Measurements from ENCODE around the gene AIP. TPM values are rescaled to one million over a fixed set of nuclear protein-coding genes. Genes with fewer than 3 reads are reported as not detected.

Gene AIP
- total RNA-seq, 4 donors from 2014 or later = 65.4 to 87.5 (median 78.1) TPM

- 80 to 86% methylated on average over 1 to 3 of the region's 4 CpGs for WGBS, 2 donors (ENCODE audit: low coverage in 1 of 2)
- ATAC-seq = no peak
- Histone ChIP-seq H3K27me3 (peaks cover 14% of the 10 kb centered on the region), H3K36me3 (no peaks in the 10 kb centered on the region), H3K27ac (no peak overlapping the region), H3K4me3 (no peak overlapping the region), H3K4me1 (no peaks in the 10 kb centered on the region), H3K9me3 (no peaks in the 10 kb centered on the region)
- TF ChIP-seq CTCF (IDR thresholded peaks at IDR 0.05) (no peak), POLR2AphosphoS5 (IDR thresholded peaks at IDR 0.05) (no peak), EP300 (IDR thresholded peaks at IDR 0.05) (no peak), POLR2A (IDR thresholded peaks at IDR 0.05) (no peak)
Observed at GRCh38 chr11:67528376-67528775, 45.5 kb downstream of the AIP start.

DNA sequence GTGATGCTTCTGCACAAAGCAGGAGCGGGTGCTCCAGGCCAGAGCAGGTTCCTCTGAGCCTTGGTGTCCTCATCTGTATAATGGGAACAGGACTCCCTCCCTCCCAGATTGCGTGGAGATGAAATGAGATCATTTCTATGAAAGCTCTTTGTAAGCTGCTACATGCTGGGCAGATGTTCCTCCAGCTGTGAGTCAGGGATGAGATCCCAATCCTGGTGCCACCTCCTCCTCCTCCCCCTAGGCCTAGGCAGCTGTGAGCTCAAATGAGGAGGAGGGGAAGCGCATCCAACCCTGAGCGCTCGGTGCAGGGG is 47.4 kb downstream of the AIP start:
- H3K36me3 ChIP-seq = no peaks in the 10 kb centered on the region
- TF ChIP-seq POLR2AphosphoS5 (IDR thresholded peaks at IDR 0.05) (no peak), EP300 (IDR thresholded peaks at IDR 0.05) (no peak), POLR2A (IDR thresholded peaks at IDR 0.05) (no peak), CTCF (IDR thresholded peaks at IDR 0.05) (no peak)
- no peak overlapping the region for H3K27ac ChIP-seq
- no peaks in the 10 kb centered on the region for H3K27me3 ChIP-seq
- H3K9me3 ChIP-seq = no peaks in the 10 kb centered on the region
- ATAC-seq = no peak
- H3K4me3 ChIP-seq = no peak overlapping the region
- no peaks in the 10 kb centered on the region for H3K4me1 ChIP-seq
- 50% methylated on average over 1 of the region's 5 CpGs; no CpG with 5 or more reads in 1 of the 2 donors for WGBS, 2 donors (ENCODE audit: low coverage in 1 of 2)

DNA sequence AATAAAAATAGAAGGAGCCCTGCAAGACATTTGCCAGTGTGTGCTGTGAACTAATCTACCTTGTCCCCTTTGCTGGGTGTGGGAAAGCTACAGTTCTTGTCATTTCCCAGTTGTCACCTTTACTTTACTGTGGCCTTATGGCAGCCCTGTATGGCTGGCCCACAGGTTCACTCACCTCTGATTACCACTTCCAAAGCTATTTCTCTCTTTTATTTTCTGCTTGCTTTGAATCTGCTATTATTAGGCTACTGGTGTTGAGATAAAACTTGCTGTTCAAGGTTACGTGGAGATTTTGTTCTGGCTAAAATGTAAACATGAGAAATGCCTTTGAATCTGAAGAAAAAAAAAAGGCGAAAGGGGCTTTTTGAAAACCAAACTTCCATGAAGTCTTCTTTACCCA is 50.1 kb downstream of the AIP start:
- Histone ChIP-seq H3K4me1 (no peaks in the 10 kb centered on the region), H3K4me3 (no peak overlapping the region), H3K36me3 (no peaks in the 10 kb centered on the region), H3K27ac (no peak overlapping the region), H3K27me3 (no peaks in the 10 kb centered on the region), H3K9me3 (no peaks in the 10 kb centered on the region)
- no peak for ATAC-seq
- WGBS, 2 donors (ENCODE audit: low coverage in 1 of 2) = 65 to 80% methylated on average over 2 of the region's 2 CpGs
- TF ChIP-seq CTCF (IDR thresholded peaks at IDR 0.05) (no peak), EP300 (IDR thresholded peaks at IDR 0.05) (no peak), POLR2AphosphoS5 (IDR thresholded peaks at IDR 0.05) (no peak), POLR2A (IDR thresholded peaks at IDR 0.05) (no peak)

GRCh38 chr11:67534070-67534679 is 51.3 kb downstream of the AIP start:
- Histone ChIP-seq H3K9me3 (no peaks in the 10 kb centered on the region), H3K4me3 (no peak overlapping the region), H3K4me1 (no peaks in the 10 kb centered on the region), H3K36me3 (no peaks in the 10 kb centered on the region), H3K27me3 (peaks cover 7% of the 10 kb centered on the region), H3K27ac (no peak overlapping the region)
- no peak for ATAC-seq
- no peak for TF ChIP-seq POLR2AphosphoS5 (IDR thresholded peaks at IDR 0.05)
- no peak for TF ChIP-seq POLR2A (IDR thresholded peaks at IDR 0.05)
- no peak for TF ChIP-seq CTCF (IDR thresholded peaks at IDR 0.05)
- no peak for TF ChIP-seq EP300 (IDR thresholded peaks at IDR 0.05)
- WGBS, 2 donors (ENCODE audit: low coverage in 1 of 2) = 22 to 36% methylated on average over 4 of the region's 4 CpGs

DNA sequence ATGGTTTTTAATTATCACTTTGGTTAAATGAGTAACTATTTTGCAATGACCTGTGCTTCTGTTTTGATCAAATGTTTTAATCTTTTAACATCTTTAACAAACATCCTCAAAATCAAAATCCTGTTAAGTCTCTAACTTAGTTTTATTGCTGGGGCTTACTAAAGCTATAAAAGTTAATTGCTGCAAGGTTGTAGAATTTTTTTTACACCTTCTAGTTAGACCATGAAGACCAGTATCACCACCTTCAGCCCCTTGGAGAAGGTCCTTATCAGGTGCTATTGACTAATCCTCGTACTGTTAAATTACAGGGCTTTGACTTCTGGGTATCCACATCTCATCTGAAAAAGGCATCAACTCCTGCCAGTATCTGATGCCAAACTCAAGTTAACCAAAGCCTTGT is 52.7 kb downstream of the AIP start:
- TF ChIP-seq POLR2A (IDR thresholded peaks at IDR 0.05) (no peak), EP300 (IDR thresholded peaks at IDR 0.05) (no peak), CTCF (IDR thresholded peaks at IDR 0.05) (no peak), POLR2AphosphoS5 (IDR thresholded peaks at IDR 0.05) (no peak)
- 75 to 100% methylated on average over 1 of the region's 1 CpG for WGBS, 2 donors (ENCODE audit: low coverage in 1 of 2)
- H3K9me3 ChIP-seq = no peaks in the 10 kb centered on the region
- ATAC-seq = no peak
- H3K4me1 ChIP-seq = no peaks in the 10 kb centered on the region
- no peak overlapping the region for H3K27ac ChIP-seq
- no peak overlapping the region for H3K4me3 ChIP-seq
- H3K36me3 ChIP-seq = no peaks in the 10 kb centered on the region
- H3K27me3 ChIP-seq = peaks cover 9% of the 10 kb centered on the region
